SU-DHL-6 (cell line): Measurements from ENCODE around the gene C14orf93.

Experiments used
- EZH2phosphoT487 ChIP-seq: fragments of 200-600 bp; sonication (generic), shearing (Covaris generic); conservative IDR thresholded peaks from 2 replicates; pipeline ENCODE4 v1.6.1; 2018; ENCODE audit warnings: mild to moderate bottlenecking, antibody characterized with exemption, low read length, moderate library complexity, mixed read lengths
- TF ChIP-seq, protein P1 (sequence below): fragments of 200-600 bp; sonication (generic); IDR thresholded peaks from one replicate; pipeline ENCODE4 v1.5.1; 2017; ENCODE audit warnings: antibody characterized with exemption, mild to moderate bottlenecking, low read length, moderate library complexity; ENCODE audit not compliant: insufficient read depth, poor library complexity, severe bottlenecking

- TF ChIP-seq, protein P1, sequence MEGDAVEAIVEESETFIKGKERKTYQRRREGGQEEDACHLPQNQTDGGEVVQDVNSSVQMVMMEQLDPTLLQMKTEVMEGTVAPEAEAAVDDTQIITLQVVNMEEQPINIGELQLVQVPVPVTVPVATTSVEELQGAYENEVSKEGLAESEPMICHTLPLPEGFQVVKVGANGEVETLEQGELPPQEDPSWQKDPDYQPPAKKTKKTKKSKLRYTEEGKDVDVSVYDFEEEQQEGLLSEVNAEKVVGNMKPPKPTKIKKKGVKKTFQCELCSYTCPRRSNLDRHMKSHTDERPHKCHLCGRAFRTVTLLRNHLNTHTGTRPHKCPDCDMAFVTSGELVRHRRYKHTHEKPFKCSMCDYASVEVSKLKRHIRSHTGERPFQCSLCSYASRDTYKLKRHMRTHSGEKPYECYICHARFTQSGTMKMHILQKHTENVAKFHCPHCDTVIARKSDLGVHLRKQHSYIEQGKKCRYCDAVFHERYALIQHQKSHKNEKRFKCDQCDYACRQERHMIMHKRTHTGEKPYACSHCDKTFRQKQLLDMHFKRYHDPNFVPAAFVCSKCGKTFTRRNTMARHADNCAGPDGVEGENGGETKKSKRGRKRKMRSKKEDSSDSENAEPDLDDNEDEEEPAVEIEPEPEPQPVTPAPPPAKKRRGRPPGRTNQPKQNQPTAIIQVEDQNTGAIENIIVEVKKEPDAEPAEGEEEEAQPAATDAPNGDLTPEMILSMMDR, result peak; percentile 95
- no peak for TF ChIP-seq EZH2phosphoT487
These were observed 23.4 kb downstream of the C14orf93 start for GRCh38 chr14:22986508-22987054.
